Aorta (tissue), 5 donors: ENCODE data around the gene E2F1. TPM values are rescaled to one million over a fixed set of nuclear protein-coding genes. Genes with fewer than 3 reads are reported as not detected.

Source experiments
- ATAC-seq: fragments of 200-7000 bp; cut with Tn5 transposase; one replicate; pipeline ENCODE4 v1.9.1; 2022; ENCODE audit warnings: moderate library complexity; ENCODE audit not compliant: low FRiP score
- DNase-seq, 2 donors: peaks; one replicate each; pipeline ENCODE4 v3.0.0-alpha.2; 2020
- H3K27ac ChIP-seq, 2 donors: one replicate each; pipeline ENCODE4 v1.5.1; 2013; ENCODE audit warnings: low read length in 2 of 2, mild to moderate bottlenecking in 2 of 2, moderate library complexity in 2 of 2, control low read depth in 1 of 2, inconsistent platforms in 1 of 2, low read depth in 1 of 2
- H3K27me3 ChIP-seq, 2 donors: one replicate each; pipeline ENCODE4 v1.6.1; 2013; ENCODE audit warnings: control low read depth in 1 of 2, low read length in 1 of 2, mild to moderate bottlenecking in 1 of 2, moderate library complexity in 1 of 2; ENCODE audit not compliant: insufficient read depth in 2 of 2, control insufficient read depth in 1 of 2
- H3K36me3 ChIP-seq, 2 donors: one replicate each; pipeline ENCODE4 v1.6.1; 2013; ENCODE audit warnings: control low read depth in 1 of 2, low read length in 1 of 2, mild to moderate bottlenecking in 1 of 2; ENCODE audit not compliant: insufficient read depth in 2 of 2, control insufficient read depth in 1 of 2
- H3K4me1 ChIP-seq, 2 donors: one replicate each; pipeline ENCODE4 v1.6.1; 2013; ENCODE audit warnings: low read length in 2 of 2, control low read depth in 1 of 2, mild to moderate bottlenecking in 1 of 2, moderate library complexity in 1 of 2; ENCODE audit not compliant: insufficient read depth in 2 of 2, control insufficient read depth in 1 of 2
- H3K4me3 ChIP-seq, 2 donors: one replicate each; pipeline ENCODE4 v1.5.1; 2013; ENCODE audit warnings: low read length in 2 of 2, control low read depth in 1 of 2, mild to moderate bottlenecking in 1 of 2
- H3K9me3 ChIP-seq: one replicate; pipeline ENCODE4 v1.6.1; 2013; ENCODE audit warnings: mild to moderate bottlenecking, low read length; ENCODE audit not compliant: control insufficient read depth
- WGBS, 2 donors: extraction: QIAGEN DNeasy Blood & Tissue Kit; methylation state at CpG; one replicate each; pipeline ENCODE4 v1.1.7; 2013; 5-methylcytosine and 5-hydroxymethylcytosine counted together
- intact Hi-C, 2 donors: fragments of 100-400 bp; cut with DNase I; formaldehyde crosslinking; loops; one replicate each; pipeline versions ENCODE4 v1.14.2 to v1.15.0; 2022
- long read RNA-seq, 2 donors: library from polyadenylated mRNA; unstranded; transcript quantifications; one replicate each; pipeline ENCODE4 v2.0.0, GENCODE V29; 2020 to 2021
- polyA plus RNA-seq, 2 donors: library from polyadenylated mRNA; stranded (reverse); fragments of 200-250 nt; gene quantifications; one replicate each; pipeline ENCODE4 v1.2.3, GENCODE V29; 2013
- total RNA-seq, 2 donors: library from RNA; stranded (reverse); fragmentation: NEBNext Ultra II Directional; extraction: Animal tissue kit (Norgen Biotek cat#: 25700); gene quantifications; one replicate each; pipeline ENCODE4 v1.2.1, GENCODE V29; 2021
- donor health status: healthy with polysubstance abuse.
- donor health status: Bipolar disorder and iron deficiency.
- donor health status: DM: no; HTN: no; CAD: no.
- donor health status: DM: no; HTN: no; CAD: no.
- donor health status: DM: yes; HTN: yes; CAD: no.

Gene E2F1, protein sequence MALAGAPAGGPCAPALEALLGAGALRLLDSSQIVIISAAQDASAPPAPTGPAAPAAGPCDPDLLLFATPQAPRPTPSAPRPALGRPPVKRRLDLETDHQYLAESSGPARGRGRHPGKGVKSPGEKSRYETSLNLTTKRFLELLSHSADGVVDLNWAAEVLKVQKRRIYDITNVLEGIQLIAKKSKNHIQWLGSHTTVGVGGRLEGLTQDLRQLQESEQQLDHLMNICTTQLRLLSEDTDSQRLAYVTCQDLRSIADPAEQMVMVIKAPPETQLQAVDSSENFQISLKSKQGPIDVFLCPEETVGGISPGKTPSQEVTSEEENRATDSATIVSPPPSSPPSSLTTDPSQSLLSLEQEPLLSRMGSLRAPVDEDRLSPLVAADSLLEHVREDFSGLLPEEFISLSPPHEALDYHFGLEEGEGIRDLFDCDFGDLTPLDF
- total RNA-seq = 1 to 10 TPM; 1.4 to 1.5 TPM
- 1 to 10 TPM; 1.6 TPM for polyA plus RNA-seq
- long read RNA-seq, donor 1, partial matches to known transcripts = 2 of 3 reads
- long read RNA-seq, donor 1, other reads (novel, unspliced or antisense) = 1 of 3 reads
- long read RNA-seq, donor 2, partial matches to known transcripts = 1 of 1 reads
- long read RNA-seq, donor 2, other reads (novel, unspliced or antisense) = 0 of 1 reads

DNA sequence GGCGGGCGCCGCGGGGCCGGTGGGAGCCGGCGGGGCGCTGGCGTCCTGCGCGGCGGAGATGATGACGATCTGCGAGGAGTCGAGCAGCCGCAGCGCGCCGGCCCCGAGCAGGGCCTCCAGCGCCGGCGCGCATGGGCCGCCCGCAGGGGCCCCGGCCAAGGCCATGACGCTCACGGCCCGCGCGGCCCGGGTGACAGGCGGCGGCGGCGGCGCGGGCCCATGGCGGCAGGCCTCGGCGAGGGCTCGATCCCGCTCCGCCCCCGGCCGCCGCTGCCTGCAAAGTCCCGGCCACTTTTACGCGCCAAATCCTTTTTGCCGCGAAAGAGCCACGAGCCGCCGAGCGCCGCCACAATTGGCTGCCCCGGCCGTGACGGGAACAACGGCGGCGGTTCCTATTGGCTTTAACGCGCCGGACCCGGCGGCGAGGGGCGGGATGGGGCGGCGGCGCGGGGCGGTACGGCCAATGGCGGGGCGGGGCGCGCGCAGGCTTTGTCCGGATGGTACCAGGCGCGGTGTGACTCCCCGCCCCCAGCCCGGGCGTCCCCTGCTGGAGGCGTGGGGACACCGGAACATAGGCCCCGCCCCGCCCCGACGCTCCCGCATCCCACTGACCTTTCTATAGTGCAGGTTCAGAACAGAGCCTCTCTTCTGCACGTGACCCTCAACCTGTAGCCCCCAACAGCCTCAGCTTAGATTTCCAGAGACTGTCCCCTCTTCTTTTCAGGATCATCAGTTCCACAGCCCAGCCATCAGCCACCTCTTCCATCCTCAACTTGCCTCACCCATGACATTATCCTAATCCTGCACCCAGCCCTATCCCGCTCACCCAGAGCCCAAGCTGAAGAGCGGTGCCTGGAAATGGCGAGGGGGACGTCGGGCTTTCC lies at the start of gene E2F1:
Gene E2F1 (minus strand): TSS at position 286 of the 884 bp plus-strand sequence. CDS start 121 bp downstream, at position 165.
- peak within 1 kb of the TSS; percentile 40 to 47 for H3K4me3 ChIP-seq
- no peaks in the 10 kb centered on the region for H3K4me1 ChIP-seq
- H3K27me3 ChIP-seq = no peaks in the 10 kb centered on the region
- H3K36me3 ChIP-seq = no peaks in the 10 kb centered on the region
- intact Hi-C loops = loop anchor here in 1 of 2 donors (5.0 kb wide), 1 partner anchor 36 kb away; the partner anchor contains the start of gene PXMP4
- no peaks in the 10 kb centered on the region for H3K9me3 ChIP-seq
- no peak within 1 kb of the TSS for H3K27ac ChIP-seq
- DNase-seq (peak; percentile 97 to 98), ATAC-seq (peak; percentile 97)
- WGBS, 2 donors = 2 to 3% methylated on average over 63 to 101 of the region's 101 CpGs

DNA sequence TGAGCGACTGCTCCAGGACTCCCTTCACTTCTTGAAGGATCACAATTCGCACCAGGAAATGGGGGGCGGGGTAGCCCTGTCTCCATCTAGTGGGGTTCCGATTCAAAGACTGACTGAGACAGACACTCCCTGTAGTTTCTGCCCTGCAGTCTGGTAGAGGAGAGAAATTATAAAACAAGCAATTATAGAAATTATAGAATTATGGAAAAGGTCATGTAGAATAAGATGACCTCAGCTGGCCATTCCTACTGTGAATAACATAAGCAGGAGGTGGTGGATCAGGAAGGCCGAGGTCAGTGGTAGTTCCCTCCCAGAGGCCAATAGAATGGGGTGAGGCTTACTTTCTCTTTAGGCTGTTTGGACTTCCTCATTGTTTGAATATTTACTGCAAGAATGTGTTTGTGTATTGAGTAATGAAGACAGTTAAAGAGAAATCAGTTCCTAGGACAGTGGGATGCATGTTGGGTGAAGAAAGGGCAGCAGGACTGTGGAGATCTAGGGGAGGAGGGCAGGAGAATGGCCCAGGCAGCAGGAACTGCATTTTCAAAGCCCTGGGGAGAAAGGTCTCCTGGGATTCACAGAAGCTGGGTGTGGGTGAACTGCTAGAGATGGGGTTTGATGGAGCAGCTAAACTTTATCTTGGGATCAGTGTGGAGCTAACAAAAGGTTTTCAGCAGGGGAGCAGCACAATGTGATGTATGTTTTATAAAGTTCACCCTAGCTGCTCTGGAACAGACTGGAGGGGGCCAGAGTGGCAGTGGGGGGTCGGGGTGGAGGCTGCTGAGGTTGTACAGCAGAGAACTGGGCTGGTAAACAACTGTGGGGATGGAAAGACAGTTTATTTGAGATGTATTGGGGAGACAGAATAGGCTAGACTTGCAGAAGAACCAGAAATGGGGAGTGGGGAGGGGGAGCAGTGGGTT lies 47.7 kb upstream of the E2F1 start:
- no peaks in the 10 kb centered on the region for H3K36me3 ChIP-seq
- peaks cover 3% of the 10 kb centered on the region for H3K9me3 ChIP-seq
- no peaks in the 10 kb centered on the region for H3K27me3 ChIP-seq
- intact Hi-C loops = loop anchor here in 1 of 2 donors (10.0 kb wide), 2 partner anchors 71 to 289 kb away; partner anchors contain the start of gene SNTA1
- WGBS, 2 donors = 80 to 86% methylated on average over 6 of the region's 6 CpGs
- ATAC-seq (no peak), DNase-seq (peak in 1 of 2 donors; percentile 58)
- H3K4me3 ChIP-seq = no peak overlapping the region
- no peak overlapping the region for H3K27ac ChIP-seq
- H3K4me1 ChIP-seq = no peaks in the 10 kb centered on the region

DNA sequence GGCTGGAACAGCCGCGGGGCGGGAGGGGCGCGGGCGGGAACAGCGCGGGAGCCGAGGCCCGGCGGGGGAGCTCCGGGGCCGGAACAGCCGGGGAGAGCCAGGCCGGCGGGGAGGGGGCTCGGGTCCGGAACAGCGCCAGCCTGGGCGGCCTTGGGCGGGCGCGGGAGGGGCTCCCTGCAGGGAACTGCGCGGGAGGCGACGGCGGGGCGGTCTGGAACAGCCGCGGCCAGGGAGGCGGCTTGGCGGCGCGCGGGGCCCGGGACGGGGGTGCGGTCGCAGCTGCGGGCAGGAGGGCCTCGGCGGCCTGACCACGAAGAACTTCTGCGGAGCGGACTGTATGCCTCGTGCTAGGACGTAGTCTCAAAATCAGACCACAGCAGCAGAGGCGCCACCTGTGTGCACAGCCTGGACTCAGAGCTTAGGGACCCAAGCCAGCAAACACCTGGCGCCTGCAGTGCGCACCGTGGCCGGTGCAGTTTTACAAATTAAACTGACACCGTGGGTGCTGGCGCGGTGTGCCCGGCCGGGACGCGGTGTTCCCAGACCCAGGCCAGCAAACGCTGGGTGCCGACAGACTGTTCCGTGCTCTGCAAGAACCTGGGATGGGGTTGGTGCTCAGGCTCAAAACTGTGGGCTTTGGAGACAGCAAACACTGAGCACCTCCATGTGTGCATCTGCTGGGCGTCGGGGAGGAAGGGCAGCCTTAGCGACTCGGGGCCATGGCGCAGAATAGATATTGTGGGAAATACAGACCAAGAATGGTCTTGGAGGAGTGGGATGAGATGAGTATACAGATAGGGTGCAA lies 46.2 kb upstream of the E2F1 start:
- H3K36me3 ChIP-seq = no peaks in the 10 kb centered on the region
- H3K27ac ChIP-seq = peak overlapping the region; percentile 12 to 84
- peak; percentile 91 to 94 for DNase-seq
- ATAC-seq = peak; percentile 56
- 1% methylated on average over 43 to 68 of the region's 68 CpGs for WGBS, 2 donors
- H3K27me3 ChIP-seq = no peaks in the 10 kb centered on the region
- no peaks in the 10 kb centered on the region for H3K4me1 ChIP-seq
- H3K4me3 ChIP-seq = peak overlapping the region; percentile 23 to 40
- intact Hi-C loops = loop anchor here in 1 of 2 donors (10.0 kb wide), 2 partner anchors 72 to 288 kb away; partner anchors contain the start of gene SNTA1
- peaks cover 3% of the 10 kb centered on the region for H3K9me3 ChIP-seq

DNA sequence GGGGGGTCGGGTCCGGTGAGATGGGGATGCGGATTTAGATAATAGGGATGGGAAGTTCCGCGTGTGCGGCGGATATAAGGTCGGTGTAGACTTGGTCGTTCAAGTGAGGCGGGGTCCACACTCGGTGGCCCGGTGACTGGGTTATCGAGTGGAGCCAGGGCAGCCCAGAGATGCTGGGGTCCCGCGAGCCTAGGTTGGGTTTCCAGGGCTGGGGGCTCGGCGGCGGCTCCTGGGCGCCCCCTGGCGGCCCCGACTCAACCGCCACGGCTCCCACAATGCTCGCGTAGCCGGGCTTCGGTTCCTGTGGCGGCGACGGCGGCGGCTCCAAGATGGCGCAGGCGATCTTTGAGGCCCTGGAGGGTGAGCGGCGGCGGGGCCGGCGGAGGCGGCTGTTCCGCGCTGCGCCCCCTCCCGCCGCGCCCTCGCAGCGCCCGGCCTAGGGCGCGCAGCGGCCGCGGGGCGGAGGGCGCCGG lies 45.5 kb upstream of the E2F1 start, which contains the start of gene ZNF341:
Gene ZNF341 (plus strand): TSS at position 304 of the 473 bp plus-strand sequence. CDS start 26 bp downstream, at position 330.
- intact Hi-C loops = loop anchor here in 1 of 2 donors (10.0 kb wide), 2 partner anchors 73 to 287 kb away; partner anchors contain the start of gene SNTA1
- Histone ChIP-seq H3K9me3 (peaks cover under 1% of the 10 kb centered on the region), H3K4me3 (peak within 1 kb of the TSS; percentile 23 to 40), H3K4me1 (no peaks in the 10 kb centered on the region), H3K27me3 (no peaks in the 10 kb centered on the region), H3K27ac (peak within 1 kb of the TSS; percentile 12 to 84), H3K36me3 (no peaks in the 10 kb centered on the region)
- peak; percentile 94 for ATAC-seq
- DNase-seq = peak; percentile 93 to 96
- 4 to 6% methylated on average over 34 to 57 of the region's 57 CpGs for WGBS, 2 donors

DNA sequence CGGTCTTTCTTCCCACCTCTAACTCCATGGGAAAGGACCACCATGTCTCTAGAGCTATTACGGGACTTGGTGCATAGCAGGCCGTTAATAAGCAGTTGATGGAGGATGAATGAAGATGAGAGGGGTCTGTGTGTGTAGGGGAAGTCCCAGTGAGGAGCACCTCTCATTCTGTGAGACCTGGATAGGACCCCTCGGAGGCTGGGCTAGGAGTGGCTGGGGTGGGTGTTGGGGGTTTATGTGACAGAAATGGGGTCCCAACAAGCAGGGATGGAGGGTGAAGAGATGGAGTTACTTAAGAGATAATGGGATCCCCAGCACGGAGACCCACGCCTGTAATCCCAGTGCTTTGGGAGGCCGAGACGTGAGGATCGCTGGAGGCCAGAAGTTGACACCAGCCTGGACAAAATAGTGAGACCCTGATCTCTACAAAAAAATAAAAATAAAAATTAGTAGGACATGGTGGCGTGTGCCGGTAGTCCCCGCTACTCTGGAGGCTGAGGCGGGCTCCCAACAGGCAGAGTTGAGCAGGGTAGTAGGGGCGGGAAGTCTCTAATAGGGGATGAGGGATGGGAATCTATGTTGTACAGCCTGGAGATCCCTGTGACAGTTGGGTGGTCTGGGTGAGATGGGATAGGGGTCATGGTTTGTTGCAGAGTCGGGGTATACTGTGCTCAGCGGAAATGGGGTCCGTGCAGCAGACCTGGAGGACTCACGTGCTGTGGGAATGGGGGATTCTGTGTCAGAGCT lies 44.9 kb upstream of the E2F1 start:
- intact Hi-C loops = loop anchor here in 1 of 2 donors (10.0 kb wide), 2 partner anchors 74 to 286 kb away; partner anchors contain the start of gene SNTA1
- H3K4me3 ChIP-seq = peak overlapping the region; percentile 23 to 27
- no peak for DNase-seq
- no peaks in the 10 kb centered on the region for H3K36me3 ChIP-seq
- H3K27me3 ChIP-seq = no peaks in the 10 kb centered on the region
- H3K27ac ChIP-seq = peak overlapping the region in 1 of 2 donors; percentile 49
- no peaks in the 10 kb centered on the region for H3K9me3 ChIP-seq
- peak; percentile 5 for ATAC-seq
- no peaks in the 10 kb centered on the region for H3K4me1 ChIP-seq
- 81 to 84% methylated on average over 18 of the region's 18 CpGs for WGBS, 2 donors

DNA sequence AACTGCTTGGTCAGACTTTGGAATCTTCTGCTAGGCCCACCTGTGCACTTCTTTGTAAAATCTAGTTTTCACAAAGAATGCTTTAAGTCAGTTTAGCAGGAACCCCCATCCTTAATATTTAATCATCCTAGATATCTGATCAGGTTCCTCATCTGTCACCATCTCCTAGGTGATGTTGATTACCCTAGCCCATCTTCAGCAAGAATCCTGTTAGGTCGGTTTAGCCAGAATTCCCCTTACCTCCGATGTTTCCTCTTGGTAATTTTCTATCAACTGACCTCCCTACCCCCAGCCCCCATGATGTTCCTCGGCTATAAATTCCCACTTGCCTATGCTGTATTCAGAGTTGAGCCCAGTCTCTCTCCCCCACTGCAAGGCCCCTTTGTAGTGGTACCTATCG lies 42.9 kb upstream of the E2F1 start:
- Histone ChIP-seq H3K36me3 (no peaks in the 10 kb centered on the region), H3K4me3 (no peak overlapping the region), H3K27me3 (no peaks in the 10 kb centered on the region), H3K4me1 (no peaks in the 10 kb centered on the region), H3K27ac (no peak overlapping the region), H3K9me3 (no peaks in the 10 kb centered on the region)
- ATAC-seq (no peak), DNase-seq (no peak)
- 77 to 78% methylated on average over 4 of the region's 4 CpGs for WGBS, 2 donors
- intact Hi-C loops = no loop called here
